ENCODE results near the gene GPR158.

GRCh38 chr10:25232204-25232603 is 57.4 kb downstream of the GPR158 start:
- TF ChIP-seq CTCF (IDR thresholded peaks at IDR 0.05) (no peak), ZFX (IDR thresholded peaks at IDR 0.05; ENCODE audit: borderline replicate concordance) (no peak)
